ENCODE measurements around the gene SLC4A4. TPM values are rescaled to one million over a fixed set of nuclear protein-coding genes. Genes with fewer than 3 reads are reported as not detected.

Gene SLC4A4
- total and polyA plus RNA-seq, 2 experiments from 2014 or later = 9.6 to 14.2 TPM

- Histone ChIP-seq H3K4me1 (ENCODE audit: insufficient read depth) (peaks cover 8% of the 10 kb centered on the region), H3K4me3 (no peak overlapping the region), H3K4me2 (no peak overlapping the region), H4K20me1 (ENCODE audit: insufficient read depth, poor library complexity, severe bottlenecking) (no peaks in the 10 kb centered on the region), H3K27me3 (no peaks in the 10 kb centered on the region), H3K36me3 (replicated peaks; ENCODE audit: insufficient read depth, low read depth) (no peaks in the 10 kb centered on the region), H3K79me2 (no peaks in the 10 kb centered on the region), H3K27ac (no peak overlapping the region), H2AFZ (no peak overlapping the region), H3K9me2 (replicated peaks; ENCODE audit: insufficient read depth) (no peaks in the 10 kb centered on the region), H3K9me3 (ENCODE audit: low read depth) (no peaks in the 10 kb centered on the region)
- 92% methylated on average over 2 of the region's 2 CpGs for WGBS (ENCODE audit: low lambda C conversion rate, missing lambda C conversion rate)
- TF ChIP-seq EZH2 (IDR thresholded peaks at IDR 0.05; ENCODE audit: borderline replicate concordance) = no peak
- no peak for TF ChIP-seq CTCF (IDR thresholded peaks at IDR 0.05; ENCODE audit: poor library complexity)
- TF ChIP-seq EZH2phosphoT487 (IDR thresholded peaks at IDR 0.05; ENCODE audit: low read depth, severe bottlenecking, unreplicated experiment) = no peak
- no peak for DNase-seq (ENCODE audit: low spot score)
Observed at GRCh38 chr4:71538528-71538927, 199.7 kb downstream of the SLC4A4 start.

- Histone ChIP-seq H3K4me1 (ENCODE audit: insufficient read depth) (peaks cover 8% of the 10 kb centered on the region), H3K79me2 (no peaks in the 10 kb centered on the region), H3K4me2 (no peak overlapping the region), H3K27me3 (no peaks in the 10 kb centered on the region), H3K9me2 (replicated peaks; ENCODE audit: insufficient read depth) (no peaks in the 10 kb centered on the region), H3K9me3 (ENCODE audit: low read depth) (no peaks in the 10 kb centered on the region), H4K20me1 (ENCODE audit: insufficient read depth, poor library complexity, severe bottlenecking) (no peaks in the 10 kb centered on the region), H2AFZ (no peak overlapping the region), H3K36me3 (replicated peaks; ENCODE audit: insufficient read depth, low read depth) (no peaks in the 10 kb centered on the region), H3K27ac (no peak overlapping the region), H3K4me3 (no peak overlapping the region)
- no peak for DNase-seq (ENCODE audit: low spot score)
- 68% methylated on average over 4 of the region's 4 CpGs for WGBS (ENCODE audit: low lambda C conversion rate, missing lambda C conversion rate)
- no peak for TF ChIP-seq EZH2 (IDR thresholded peaks at IDR 0.05; ENCODE audit: borderline replicate concordance)
- TF ChIP-seq EZH2phosphoT487 (IDR thresholded peaks at IDR 0.05; ENCODE audit: low read depth, severe bottlenecking, unreplicated experiment) = no peak
- no peak for TF ChIP-seq CTCF (IDR thresholded peaks at IDR 0.05; ENCODE audit: poor library complexity)
Observed at GRCh38 chr4:71540749-71541269, 202.0 kb downstream of the SLC4A4 start.

GRCh38 chr4:71541541-71541940 is 202.7 kb downstream of the SLC4A4 start:
- Histone ChIP-seq H4K20me1 (ENCODE audit: insufficient read depth, poor library complexity, severe bottlenecking) (no peaks in the 10 kb centered on the region), H2AFZ (no peak overlapping the region), H3K9me3 (ENCODE audit: low read depth) (no peaks in the 10 kb centered on the region), H3K9me2 (replicated peaks; ENCODE audit: insufficient read depth) (no peaks in the 10 kb centered on the region), H3K27ac (no peak overlapping the region), H3K4me3 (no peak overlapping the region), H3K79me2 (no peaks in the 10 kb centered on the region), H3K27me3 (no peaks in the 10 kb centered on the region), H3K36me3 (replicated peaks; ENCODE audit: insufficient read depth, low read depth) (no peaks in the 10 kb centered on the region), H3K4me2 (no peak overlapping the region), H3K4me1 (ENCODE audit: insufficient read depth) (peaks cover 8% of the 10 kb centered on the region)
- TF ChIP-seq EZH2 (IDR thresholded peaks at IDR 0.05; ENCODE audit: borderline replicate concordance) (no peak), CTCF (IDR thresholded peaks at IDR 0.05; ENCODE audit: poor library complexity) (no peak), EZH2phosphoT487 (IDR thresholded peaks at IDR 0.05; ENCODE audit: low read depth, severe bottlenecking, unreplicated experiment) (no peak)
- DNase-seq (ENCODE audit: low spot score) = no peak
- 98% methylated on average over 2 of the region's 2 CpGs for WGBS (ENCODE audit: low lambda C conversion rate, missing lambda C conversion rate)
